ENCODE measurements around the gene P2RY6.

P2RY6 gene

GRCh38 chr11:73234471-73235181, 37.5 kb upstream of the P2RY6 start:
- Histone ChIP-seq H3K9ac (ENCODE audit: low read depth, low read length, poor library complexity, severe bottlenecking) (no peak overlapping the region), H3K4me2 (ENCODE audit: low read depth, low read length, poor library complexity, severe bottlenecking) (no peak overlapping the region), H3K9me2 (replicated peaks; ENCODE audit: low read depth, low read length) (no peaks in the 10 kb centered on the region), H3K4me1 (ENCODE audit: insufficient read depth, low read length, poor library complexity, severe bottlenecking) (no peaks in the 10 kb centered on the region), H3K36me3 (ENCODE audit: insufficient read depth, low read length) (no peaks in the 10 kb centered on the region), H4K20me1 (ENCODE audit: insufficient read depth, low read length, poor library complexity, severe bottlenecking) (no peaks in the 10 kb centered on the region), H3K79me2 (ENCODE audit: insufficient read depth, low read length) (no peaks in the 10 kb centered on the region), H3F3A (ENCODE audit: low read depth) (no peaks in the 10 kb centered on the region), H3K27me3 (ENCODE audit: insufficient read depth, low read length, poor library complexity, severe bottlenecking) (no peaks in the 10 kb centered on the region), H3K4me3 (ENCODE audit: low read length, poor library complexity, severe bottlenecking) (no peak overlapping the region), H2AFZ (ENCODE audit: low read length) (no peak overlapping the region), H3K9me3 (ENCODE audit: insufficient read depth, low read depth, low read length) (no peaks in the 10 kb centered on the region)
- TF ChIP-seq, protein P1, sequence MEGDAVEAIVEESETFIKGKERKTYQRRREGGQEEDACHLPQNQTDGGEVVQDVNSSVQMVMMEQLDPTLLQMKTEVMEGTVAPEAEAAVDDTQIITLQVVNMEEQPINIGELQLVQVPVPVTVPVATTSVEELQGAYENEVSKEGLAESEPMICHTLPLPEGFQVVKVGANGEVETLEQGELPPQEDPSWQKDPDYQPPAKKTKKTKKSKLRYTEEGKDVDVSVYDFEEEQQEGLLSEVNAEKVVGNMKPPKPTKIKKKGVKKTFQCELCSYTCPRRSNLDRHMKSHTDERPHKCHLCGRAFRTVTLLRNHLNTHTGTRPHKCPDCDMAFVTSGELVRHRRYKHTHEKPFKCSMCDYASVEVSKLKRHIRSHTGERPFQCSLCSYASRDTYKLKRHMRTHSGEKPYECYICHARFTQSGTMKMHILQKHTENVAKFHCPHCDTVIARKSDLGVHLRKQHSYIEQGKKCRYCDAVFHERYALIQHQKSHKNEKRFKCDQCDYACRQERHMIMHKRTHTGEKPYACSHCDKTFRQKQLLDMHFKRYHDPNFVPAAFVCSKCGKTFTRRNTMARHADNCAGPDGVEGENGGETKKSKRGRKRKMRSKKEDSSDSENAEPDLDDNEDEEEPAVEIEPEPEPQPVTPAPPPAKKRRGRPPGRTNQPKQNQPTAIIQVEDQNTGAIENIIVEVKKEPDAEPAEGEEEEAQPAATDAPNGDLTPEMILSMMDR (conservative IDR thresholded peaks at IDR 0.05; ENCODE audit: low read length): no peak

GRCh38 chr11:73235236-73235786, 36.8 kb upstream of the P2RY6 start:
- TF ChIP-seq EZH2phosphoT487 (IDR thresholded peaks at IDR 0.05; ENCODE audit: borderline replicate concordance): no peak
- TF ChIP-seq, protein P1 (conservative IDR thresholded peaks at IDR 0.05; ENCODE audit: low read length): no peak
- no peaks in the 10 kb centered on the region for H3K4me1 ChIP-seq (ENCODE audit: insufficient read depth, low read length, poor library complexity, severe bottlenecking)
- no peaks in the 10 kb centered on the region for H3K36me3 ChIP-seq (ENCODE audit: insufficient read depth, low read length)
- no peaks in the 10 kb centered on the region for H3F3A ChIP-seq (ENCODE audit: low read depth)
- no peak overlapping the region for H3K4me2 ChIP-seq (ENCODE audit: low read depth, low read length, poor library complexity, severe bottlenecking)
- H2AFZ ChIP-seq (ENCODE audit: low read length): no peak overlapping the region
- H3K27me3 ChIP-seq (ENCODE audit: insufficient read depth, low read length, poor library complexity, severe bottlenecking): no peaks in the 10 kb centered on the region
- H3K9ac ChIP-seq (ENCODE audit: low read depth, low read length, poor library complexity, severe bottlenecking): no peak overlapping the region
- H3K9me3 ChIP-seq (ENCODE audit: insufficient read depth, low read depth, low read length): no peaks in the 10 kb centered on the region
- H3K9me2 ChIP-seq (replicated peaks; ENCODE audit: low read depth, low read length): no peaks in the 10 kb centered on the region
- H3K4me3 ChIP-seq (ENCODE audit: low read length, poor library complexity, severe bottlenecking): no peak overlapping the region
- H4K20me1 ChIP-seq (ENCODE audit: insufficient read depth, low read length, poor library complexity, severe bottlenecking): no peaks in the 10 kb centered on the region
- H3K79me2 ChIP-seq (ENCODE audit: insufficient read depth, low read length): no peaks in the 10 kb centered on the region

DNA sequence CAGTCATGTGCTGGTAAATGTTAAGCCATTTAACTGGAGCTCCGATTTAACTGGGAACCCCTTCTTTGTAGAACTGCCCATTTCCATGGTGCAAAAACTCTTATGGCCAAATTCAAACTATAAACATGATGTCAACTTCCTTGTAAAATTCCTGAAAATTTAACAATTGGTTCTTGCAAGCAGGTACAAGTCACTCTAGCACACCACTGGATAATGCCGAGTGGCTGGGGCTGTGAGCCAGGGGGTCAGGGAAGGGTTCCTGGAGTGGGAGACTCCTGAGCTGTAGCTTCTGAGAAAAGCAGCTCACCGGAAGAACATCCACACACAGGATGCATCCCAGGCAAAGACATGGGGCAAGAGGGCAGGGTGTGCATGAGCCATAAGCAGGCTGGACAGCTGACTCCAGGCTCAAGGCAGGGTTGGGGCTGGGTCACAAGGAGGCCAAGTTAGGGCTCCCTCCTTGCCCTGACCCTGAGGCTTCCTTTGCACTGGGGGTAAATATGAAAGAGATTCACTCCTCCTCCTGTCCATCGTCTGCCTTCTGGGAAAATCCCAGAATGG, 35.9 kb upstream of the P2RY6 start:
- Histone ChIP-seq H3K27me3 (ENCODE audit: insufficient read depth, low read length, poor library complexity, severe bottlenecking) (no peaks in the 10 kb centered on the region), H3K79me2 (ENCODE audit: insufficient read depth, low read length) (no peaks in the 10 kb centered on the region), H3K4me3 (ENCODE audit: low read length, poor library complexity, severe bottlenecking) (no peak overlapping the region), H3K4me2 (ENCODE audit: low read depth, low read length, poor library complexity, severe bottlenecking) (no peak overlapping the region), H3K36me3 (ENCODE audit: insufficient read depth, low read length) (no peaks in the 10 kb centered on the region), H3K4me1 (ENCODE audit: insufficient read depth, low read length, poor library complexity, severe bottlenecking) (no peaks in the 10 kb centered on the region), H3F3A (ENCODE audit: low read depth) (no peaks in the 10 kb centered on the region), H3K9me2 (replicated peaks; ENCODE audit: low read depth, low read length) (no peaks in the 10 kb centered on the region), H2AFZ (ENCODE audit: low read length) (no peak overlapping the region), H3K9ac (ENCODE audit: low read depth, low read length, poor library complexity, severe bottlenecking) (no peak overlapping the region), H3K9me3 (ENCODE audit: insufficient read depth, low read depth, low read length) (no peaks in the 10 kb centered on the region), H4K20me1 (ENCODE audit: insufficient read depth, low read length, poor library complexity, severe bottlenecking) (no peaks in the 10 kb centered on the region)
- TF ChIP-seq, protein P1 (conservative IDR thresholded peaks at IDR 0.05; ENCODE audit: low read length): no peak
- no peak for TF ChIP-seq EZH2phosphoT487 (IDR thresholded peaks at IDR 0.05; ENCODE audit: borderline replicate concordance)
